Activated naive CD8-positive, alpha-beta T cell treated with anti-CD3 and anti-CD28 coated beads for 36 hours (primary cell): ENCODE results near the gene ARAP1. TPM values are rescaled to one million over a fixed set of nuclear protein-coding genes. Genes with fewer than 3 reads are reported as not detected.

Experiments
- DNase-seq: peaks from one replicate; pipeline ENCODE4 v3.0.0; 2021
- H3K27ac Mint-ChIP-seq: one replicate; pipeline ENCODE4 v1.8.0; 2022; ENCODE audit warnings: mild to moderate bottlenecking, moderate library complexity, mixed read lengths
- H3K27me3 Mint-ChIP-seq: one replicate; pipeline ENCODE4 v1.8.0; 2022; ENCODE audit warnings: mild to moderate bottlenecking, mixed read lengths
- H3K36me3 Mint-ChIP-seq: one replicate; pipeline ENCODE4 v1.8.0; 2021; ENCODE audit warnings: mild to moderate bottlenecking, mixed read lengths
- H3K4me1 Mint-ChIP-seq: one replicate; pipeline ENCODE4 v1.8.0; 2021; ENCODE audit warnings: mixed read lengths
- H3K4me3 Mint-ChIP-seq: one replicate; pipeline ENCODE4 v1.8.0; 2022; ENCODE audit warnings: mild to moderate bottlenecking, moderate library complexity, mixed read lengths
- H3K9me3 Mint-ChIP-seq: one replicate; pipeline ENCODE4 v1.8.0; 2022; ENCODE audit warnings: mixed read lengths
- total RNA-seq, 2 experiments: library from RNA; stranded (reverse); gene quantifications; one replicate each; pipeline ENCODE4 v1.2.3, GENCODE V29; 2021

Gene ARAP1
- total RNA-seq, 2 experiments from 2014 or later: 49.3 to 52.3 TPM

DNA sequence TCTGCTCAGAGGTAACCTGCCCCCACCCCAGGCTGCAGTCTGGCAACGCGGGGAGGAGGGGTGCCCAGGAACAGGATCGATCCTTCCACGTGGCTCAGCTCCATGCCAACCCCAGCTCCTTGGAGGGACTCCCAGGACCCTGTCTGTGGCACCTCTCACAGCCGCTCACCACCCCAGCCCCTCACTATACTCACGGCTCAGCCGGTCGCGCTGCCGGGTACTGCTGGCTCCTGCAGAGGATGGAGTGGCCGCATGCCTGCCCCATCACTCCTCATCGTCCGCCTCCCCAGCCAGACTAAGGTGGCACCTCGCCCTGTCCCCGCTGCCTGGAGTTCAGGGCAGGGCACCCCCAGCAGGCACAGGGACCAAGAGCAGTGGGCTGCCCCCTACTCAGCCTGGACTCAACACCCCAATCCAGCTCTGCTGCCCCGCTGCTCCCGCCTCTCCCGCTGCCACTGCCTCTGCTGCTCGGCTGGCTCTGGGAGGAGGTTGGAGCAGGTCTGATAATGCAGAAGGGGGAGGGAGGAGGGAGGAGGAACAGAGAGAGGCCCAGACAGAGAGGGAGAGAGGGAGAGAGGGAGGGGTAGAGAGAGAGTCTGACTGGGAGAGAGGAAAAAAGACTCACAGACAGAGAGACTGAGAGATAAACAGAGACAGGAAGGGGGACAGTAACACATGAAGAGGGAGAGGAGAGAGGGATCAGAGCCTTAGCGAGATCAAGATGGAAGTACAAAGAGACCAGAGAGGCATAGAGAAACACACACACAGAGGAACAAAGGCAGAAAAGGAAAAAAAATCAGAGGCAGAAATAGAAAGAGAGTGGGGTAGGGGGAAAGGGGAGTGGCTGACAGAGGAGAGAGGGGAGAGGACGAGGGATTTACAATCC lies 78.0 kb downstream of the ARAP1 start, which contains the start of gene PDE2A:
Gene PDE2A (minus strand): TSS at position 480 of the 886 bp plus-strand sequence. CDS start 215 bp downstream, at position 265.
- no peak for DNase-seq
- no peak within 1 kb of the TSS for H3K27ac Mint-ChIP-seq
- no peak within 1 kb of the TSS for H3K4me3 Mint-ChIP-seq
- peaks cover 80% of the 10 kb centered on the region for H3K27me3 Mint-ChIP-seq
- H3K36me3 Mint-ChIP-seq: no peaks in the 10 kb centered on the region
- no peaks in the 10 kb centered on the region for H3K9me3 Mint-ChIP-seq
- peaks cover 4% of the 10 kb centered on the region for H3K4me1 Mint-ChIP-seq

DNA sequence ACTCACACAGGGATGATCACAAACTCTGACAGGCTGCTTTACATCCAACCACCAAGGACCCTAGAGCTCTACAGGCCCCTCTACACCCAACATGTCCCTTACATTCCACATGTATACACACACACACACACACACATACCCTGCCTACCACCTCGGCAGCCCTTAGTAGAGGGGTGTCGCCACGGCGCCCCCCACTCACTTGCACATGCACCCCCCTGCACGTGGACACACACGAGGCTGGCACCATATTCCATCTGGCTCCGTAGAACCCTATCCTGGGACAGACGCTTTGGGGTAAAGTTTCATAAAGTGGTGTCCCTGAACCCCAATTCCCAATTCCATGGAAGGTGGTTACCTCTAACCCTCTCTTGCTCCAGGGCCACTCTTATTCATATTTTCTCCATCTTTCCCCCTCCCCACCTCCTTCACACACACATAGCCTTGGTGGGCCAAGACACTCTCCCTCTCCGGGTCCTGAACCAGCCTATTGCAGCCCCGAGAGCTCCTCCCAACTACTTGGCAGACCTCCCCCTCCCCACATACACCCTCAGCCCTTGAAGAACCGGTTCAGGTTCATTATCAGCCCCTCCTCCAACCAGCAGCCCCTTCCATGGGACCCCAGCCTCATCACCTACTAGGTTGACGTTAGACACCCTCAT lies 78.8 kb downstream of the ARAP1 start:
- Mint-ChIP-seq H3K27ac (no peak overlapping the region), H3K9me3 (no peaks in the 10 kb centered on the region), H3K4me1 (peaks cover 8% of the 10 kb centered on the region), H3K4me3 (no peak overlapping the region), H3K27me3 (peaks cover 87% of the 10 kb centered on the region), H3K36me3 (no peaks in the 10 kb centered on the region)
- DNase-seq: no peak

DNA sequence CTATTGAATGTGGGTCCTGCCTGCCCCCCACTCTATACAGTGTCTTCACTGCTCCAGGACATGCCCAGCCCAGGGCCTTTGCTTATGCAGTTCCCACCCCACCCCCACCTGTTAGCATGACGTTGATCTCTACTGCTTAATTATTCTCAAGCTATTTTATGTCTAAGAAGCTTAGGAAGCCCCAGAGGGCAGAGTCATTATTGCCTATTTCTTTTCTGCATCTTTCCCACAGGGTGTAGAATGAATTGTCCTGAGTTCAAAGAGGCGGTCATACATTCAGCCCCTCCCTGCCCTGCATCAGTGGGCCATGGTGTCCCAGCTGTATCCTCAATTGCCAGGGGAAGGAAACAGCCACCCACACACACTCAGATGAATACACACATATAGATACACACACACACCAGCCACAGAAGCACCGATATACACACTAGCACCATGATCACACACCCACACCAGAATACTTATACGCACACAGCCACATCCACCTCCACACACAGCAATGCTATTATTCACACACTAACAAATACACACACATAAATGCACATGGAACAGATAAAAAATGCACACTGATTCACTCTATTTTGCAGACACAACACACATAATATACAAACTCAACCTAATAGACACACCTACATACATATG lies 79.5 kb downstream of the ARAP1 start:
- H3K27me3 Mint-ChIP-seq: peaks cover 86% of the 10 kb centered on the region
- H3K36me3 Mint-ChIP-seq: no peaks in the 10 kb centered on the region

DNA sequence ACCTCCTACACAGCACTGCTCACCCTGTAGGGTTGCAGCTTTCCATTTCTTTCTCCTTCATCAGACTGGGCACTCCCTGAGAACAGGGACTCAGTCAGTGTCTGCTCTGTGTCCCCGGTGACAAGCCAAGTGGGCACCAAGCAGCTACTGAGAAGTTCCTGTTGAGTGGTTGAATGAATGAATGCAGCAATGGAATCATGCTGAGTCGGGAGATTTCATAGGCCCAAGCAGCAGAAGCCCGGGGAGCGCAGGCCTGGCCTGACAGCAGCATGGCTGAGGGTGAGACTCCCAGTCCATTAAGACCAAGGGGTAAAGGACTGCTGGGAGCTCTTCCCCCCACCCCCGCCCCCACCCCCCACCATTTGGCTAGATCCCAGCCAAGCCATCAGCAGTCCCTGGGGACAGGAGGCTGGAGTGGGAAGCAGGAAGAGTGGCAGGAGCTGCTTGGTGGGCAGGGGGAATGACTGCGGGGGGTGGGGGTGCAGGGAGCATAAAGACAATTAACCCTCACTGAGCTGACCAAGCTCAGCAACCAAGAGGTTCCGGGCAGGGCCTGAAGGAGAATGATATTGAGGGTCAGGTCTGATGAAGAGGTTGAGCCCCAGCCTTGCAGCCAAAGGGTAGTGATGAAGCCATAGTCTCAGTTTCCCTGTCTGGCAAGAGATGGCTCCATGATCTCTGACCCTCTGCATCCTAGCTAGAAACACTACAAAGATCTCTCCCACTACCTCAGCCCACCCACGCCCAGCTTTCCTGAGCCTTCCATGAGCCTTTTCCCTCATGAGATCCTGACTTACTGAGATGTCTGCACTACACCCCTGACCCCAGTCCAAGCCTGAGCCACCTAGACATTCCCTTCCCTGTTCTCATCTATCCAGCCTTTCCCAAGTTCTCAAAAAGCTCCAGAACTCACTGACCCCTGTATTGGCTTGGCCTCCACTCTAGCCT lies 80.8 kb downstream of the ARAP1 start:
- DNase-seq: no peak
- peaks cover 8% of the 10 kb centered on the region for H3K9me3 Mint-ChIP-seq
- no peak overlapping the region for H3K4me3 Mint-ChIP-seq
- peaks cover 4% of the 10 kb centered on the region for H3K4me1 Mint-ChIP-seq
- H3K27ac Mint-ChIP-seq: no peak overlapping the region
- peaks cover 89% of the 10 kb centered on the region for H3K27me3 Mint-ChIP-seq
- H3K36me3 Mint-ChIP-seq: peaks cover 8% of the 10 kb centered on the region

More for the DNA sequence above, 79.5 kb downstream of the ARAP1 start:
- H3K27ac Mint-ChIP-seq: no peak overlapping the region
- no peak for DNase-seq
- peaks cover 7% of the 10 kb centered on the region for H3K4me1 Mint-ChIP-seq
- H3K9me3 Mint-ChIP-seq: peaks cover under 1% of the 10 kb centered on the region
- no peak overlapping the region for H3K4me3 Mint-ChIP-seq

DNA sequence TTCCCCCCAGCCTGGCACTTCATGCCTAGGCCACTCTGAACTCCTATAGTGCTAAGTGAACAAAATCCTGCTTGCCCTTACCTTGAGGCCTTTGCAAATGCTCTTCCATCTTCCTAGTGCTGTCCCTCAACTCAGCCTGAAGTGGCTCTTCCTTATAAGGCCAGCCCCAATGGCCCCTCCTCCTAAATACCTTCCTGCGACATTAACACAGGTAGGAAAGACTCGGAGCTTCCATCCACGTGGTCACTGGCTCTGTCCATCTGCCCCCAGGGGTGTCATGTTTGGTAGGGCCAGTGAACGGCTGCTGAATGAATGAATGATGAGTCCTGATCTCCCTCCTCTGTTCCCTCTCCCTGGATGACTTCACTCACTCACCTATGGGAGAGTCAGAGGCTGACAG lies 82.2 kb downstream of the ARAP1 start:
- peaks cover 88% of the 10 kb centered on the region for H3K27me3 Mint-ChIP-seq
- peaks cover 8% of the 10 kb centered on the region for H3K36me3 Mint-ChIP-seq
- no peak for DNase-seq

DNA sequence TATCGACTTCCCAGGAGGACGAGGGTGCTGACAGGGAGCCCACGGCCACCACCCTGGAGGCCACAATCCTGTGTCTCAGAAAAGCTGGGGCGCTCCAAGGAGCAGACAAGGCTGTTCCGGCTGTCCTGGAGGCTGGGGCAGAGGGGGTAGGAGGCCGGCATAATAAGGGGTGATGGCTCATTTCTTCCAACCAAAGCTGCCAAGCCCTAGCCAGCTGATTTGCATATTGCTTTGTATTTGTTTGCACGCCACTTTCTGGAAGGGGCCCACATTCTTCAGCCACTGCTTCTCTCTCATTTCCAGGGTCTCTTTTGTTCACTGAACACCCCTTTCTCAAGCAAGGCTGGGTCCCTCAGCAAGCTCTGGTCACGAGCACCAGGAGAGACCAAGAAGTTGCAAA lies 82.7 kb downstream of the ARAP1 start:
- Mint-ChIP-seq H3K27ac (no peak overlapping the region), H3K4me1 (peaks cover 4% of the 10 kb centered on the region), H3K36me3 (peaks cover 8% of the 10 kb centered on the region), H3K27me3 (peaks cover 88% of the 10 kb centered on the region), H3K4me3 (no peak overlapping the region), H3K9me3 (peaks cover 8% of the 10 kb centered on the region)
- DNase-seq: no peak

More for the DNA sequence above, 82.2 kb downstream of the ARAP1 start:
- no peak overlapping the region for H3K4me3 Mint-ChIP-seq
- H3K9me3 Mint-ChIP-seq: peaks cover 8% of the 10 kb centered on the region
- H3K4me1 Mint-ChIP-seq: peaks cover 4% of the 10 kb centered on the region
- no peak overlapping the region for H3K27ac Mint-ChIP-seq

DNA sequence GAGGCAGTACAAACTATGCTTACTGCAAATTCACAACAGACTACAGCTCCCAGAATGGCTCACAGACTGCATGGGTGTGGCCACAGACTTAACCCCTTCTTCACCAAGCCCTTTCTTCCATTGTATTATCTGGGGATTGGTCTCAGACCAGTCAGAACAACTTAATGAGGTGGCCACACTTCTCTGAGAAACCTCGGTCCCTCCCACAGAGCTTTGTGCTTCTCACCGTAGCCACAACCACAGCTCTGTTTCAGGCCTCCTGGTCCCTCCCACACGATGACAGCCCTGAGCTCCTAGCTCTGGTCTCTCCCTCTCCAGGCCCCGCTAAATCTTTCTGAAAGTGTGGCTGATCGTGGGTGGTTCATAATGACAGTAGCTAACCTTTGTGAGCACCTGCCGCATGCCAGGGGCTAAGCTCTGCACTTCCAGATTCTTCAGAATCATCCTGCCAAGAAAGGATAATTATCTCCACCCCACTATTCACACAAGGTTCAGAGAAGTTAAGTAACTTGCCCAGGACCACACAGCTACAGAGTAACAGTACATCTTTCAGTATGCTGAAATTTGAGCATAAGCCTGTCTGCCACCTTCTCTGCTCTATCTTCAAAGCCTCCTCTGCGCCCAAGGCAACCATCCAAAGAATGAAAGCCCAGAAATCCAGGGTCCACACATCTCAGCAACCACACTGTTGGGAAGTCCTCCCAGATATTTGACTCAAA lies 83.4 kb downstream of the ARAP1 start:
- peaks cover 8% of the 10 kb centered on the region for H3K9me3 Mint-ChIP-seq
- H3K36me3 Mint-ChIP-seq: peaks cover 8% of the 10 kb centered on the region
- peak; percentile 81 for DNase-seq
- H3K4me3 Mint-ChIP-seq: no peak overlapping the region
- peak overlapping the region; percentile 36 for H3K27ac Mint-ChIP-seq
- peaks cover 81% of the 10 kb centered on the region for H3K27me3 Mint-ChIP-seq
- H3K4me1 Mint-ChIP-seq: peaks cover 4% of the 10 kb centered on the region

DNA sequence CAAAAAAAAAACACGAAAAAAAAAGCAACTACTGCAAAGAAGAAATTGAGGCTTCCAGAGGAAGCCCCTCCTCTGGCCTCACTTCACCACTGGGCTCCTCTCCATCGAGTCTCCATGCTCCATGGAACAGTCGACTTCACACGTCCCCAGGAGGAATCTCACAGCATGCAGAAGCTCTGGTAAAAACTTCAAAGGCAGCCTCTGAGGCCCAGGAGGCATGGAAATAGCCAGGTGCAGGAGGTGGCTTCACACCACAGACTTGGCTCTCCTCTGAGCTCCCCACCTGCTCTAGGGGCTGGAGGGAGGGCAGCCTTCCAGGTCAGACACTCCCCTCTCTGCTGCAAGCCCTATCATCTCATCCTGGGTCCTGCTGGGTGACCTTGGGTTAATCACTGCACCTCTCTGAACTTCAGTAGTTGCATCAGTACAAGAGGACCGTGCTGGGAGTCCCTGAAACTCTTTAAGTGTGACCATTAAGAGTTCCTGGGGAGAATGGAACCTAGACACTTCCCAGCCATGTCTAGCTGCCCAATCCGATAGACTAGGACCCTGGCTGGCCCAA lies 86.2 kb downstream of the ARAP1 start:
- peaks cover 4% of the 10 kb centered on the region for H3K4me1 Mint-ChIP-seq
- no peak overlapping the region for H3K4me3 Mint-ChIP-seq
- H3K9me3 Mint-ChIP-seq: peaks cover 8% of the 10 kb centered on the region
- peaks cover 56% of the 10 kb centered on the region for H3K27me3 Mint-ChIP-seq
- no peak overlapping the region for H3K27ac Mint-ChIP-seq
- H3K36me3 Mint-ChIP-seq: peaks cover 8% of the 10 kb centered on the region
- no peak for DNase-seq

DNA sequence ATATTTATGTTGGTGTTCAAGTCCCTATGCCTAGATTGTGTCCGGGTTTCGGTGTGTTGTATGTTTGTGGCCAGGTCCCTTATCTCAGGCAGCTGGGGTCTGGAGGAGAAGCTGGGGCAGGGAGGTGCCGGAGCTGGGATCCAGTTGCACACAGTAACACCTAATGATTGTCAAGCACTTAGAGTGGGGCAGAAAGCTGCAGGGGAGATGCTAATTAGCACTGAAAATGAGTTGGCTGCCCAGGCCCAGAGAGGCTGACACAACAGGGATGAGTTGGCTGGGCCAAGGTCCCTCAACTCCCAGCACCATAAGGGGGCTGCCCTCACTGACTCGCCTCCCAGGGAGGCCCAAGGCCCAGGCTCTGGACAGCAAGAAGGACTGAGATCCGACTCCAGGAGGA lies 90.2 kb downstream of the ARAP1 start:
- DNase-seq: no peak
- Mint-ChIP-seq H3K9me3 (peaks cover under 1% of the 10 kb centered on the region), H3K36me3 (peaks cover under 1% of the 10 kb centered on the region), H3K27ac (no peak overlapping the region), H3K27me3 (peaks cover 32% of the 10 kb centered on the region), H3K4me3 (no peak overlapping the region), H3K4me1 (no peaks in the 10 kb centered on the region)

DNA sequence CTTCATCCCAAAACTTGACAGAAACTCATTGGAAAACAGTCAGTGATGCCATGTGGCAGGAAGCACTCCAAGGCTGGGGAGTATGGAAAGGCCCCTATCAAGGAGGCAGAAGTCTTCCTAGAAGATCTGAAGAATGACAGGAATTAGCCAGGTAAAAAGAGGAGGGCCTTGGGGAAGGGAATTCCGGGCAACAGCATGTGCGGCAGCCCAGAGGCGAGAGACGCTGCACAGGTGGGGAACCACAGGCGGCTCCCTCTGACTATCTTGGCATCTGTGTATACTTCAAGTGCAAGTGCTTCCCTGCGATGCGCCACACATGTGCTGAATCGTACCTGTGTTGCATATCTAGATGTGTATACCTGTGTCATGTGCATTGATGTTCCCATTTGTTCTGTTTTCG lies 90.7 kb downstream of the ARAP1 start:
- H3K4me3 Mint-ChIP-seq: no peak overlapping the region
- no peaks in the 10 kb centered on the region for H3K36me3 Mint-ChIP-seq
- H3K9me3 Mint-ChIP-seq: no peaks in the 10 kb centered on the region
- DNase-seq: no peak
- H3K27ac Mint-ChIP-seq: no peak overlapping the region
- no peaks in the 10 kb centered on the region for H3K4me1 Mint-ChIP-seq
- peaks cover 26% of the 10 kb centered on the region for H3K27me3 Mint-ChIP-seq

DNA sequence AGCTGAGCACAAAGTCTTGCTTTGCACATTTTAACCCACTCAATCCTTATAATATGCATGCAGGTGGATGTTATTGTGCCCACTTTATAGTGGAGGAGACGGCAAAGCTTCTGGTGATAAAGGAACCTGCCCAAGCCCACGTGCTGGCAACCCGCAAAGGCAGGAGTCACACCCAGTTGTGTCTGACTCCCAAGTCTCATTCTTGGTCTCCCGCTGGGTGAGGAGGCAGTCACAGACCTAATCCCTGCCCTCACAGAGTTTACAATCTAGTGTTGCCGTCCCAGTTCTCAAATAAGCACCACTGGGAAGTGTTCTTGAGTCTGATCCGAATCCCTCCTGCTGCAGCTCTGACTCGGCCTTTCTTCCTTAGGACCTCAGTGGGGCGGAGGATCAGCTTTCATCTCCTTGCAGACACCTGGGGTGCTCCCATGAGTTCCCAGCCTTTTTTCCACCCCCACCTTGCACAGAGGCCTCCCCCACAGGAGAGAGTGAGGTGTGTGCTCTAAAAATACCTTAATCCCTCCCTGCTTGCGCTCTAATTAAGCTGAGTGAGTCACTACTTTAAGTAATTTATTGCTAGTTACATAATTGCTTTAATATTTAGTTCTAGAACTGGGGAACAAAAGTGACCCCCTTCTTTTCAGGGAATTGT lies 93.1 kb downstream of the ARAP1 start:
- no peak overlapping the region for H3K27ac Mint-ChIP-seq
- no peaks in the 10 kb centered on the region for H3K9me3 Mint-ChIP-seq
- no peaks in the 10 kb centered on the region for H3K4me1 Mint-ChIP-seq
- no peak for DNase-seq
- no peak overlapping the region for H3K4me3 Mint-ChIP-seq
- peaks cover 7% of the 10 kb centered on the region for H3K27me3 Mint-ChIP-seq
- H3K36me3 Mint-ChIP-seq: no peaks in the 10 kb centered on the region

DNA sequence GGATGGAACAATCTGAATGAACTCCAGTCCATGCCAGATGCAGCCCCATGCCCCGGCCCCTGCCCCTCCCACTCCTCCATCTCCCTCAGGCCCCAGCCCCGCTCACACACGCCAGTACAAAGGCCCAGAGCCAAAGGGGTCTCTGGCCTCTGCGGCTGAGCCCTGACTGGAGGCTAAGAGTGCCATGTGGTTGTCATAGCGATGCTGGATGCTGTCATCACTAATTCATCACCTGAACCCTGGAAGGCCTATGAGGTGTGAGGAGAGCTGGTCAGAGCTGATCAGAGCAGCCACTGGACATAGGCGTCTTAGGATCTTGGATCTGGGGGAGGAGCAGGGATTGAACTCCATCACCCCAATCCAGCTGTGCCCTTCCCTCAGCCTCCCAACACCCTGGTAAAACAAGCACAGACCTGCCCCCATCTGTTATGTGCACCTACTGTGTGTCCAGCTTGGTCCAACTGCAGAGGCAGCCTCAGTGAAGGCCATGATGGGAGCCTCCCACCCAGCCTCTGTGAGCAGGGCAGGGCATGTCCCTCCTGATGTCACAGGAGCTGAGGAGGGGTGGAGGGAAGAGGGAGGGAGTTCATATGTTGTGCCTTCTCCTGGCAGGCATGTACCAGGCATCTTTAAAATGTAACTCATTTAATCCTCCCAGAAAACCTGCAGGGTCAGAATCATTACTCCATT lies 94.7 kb downstream of the ARAP1 start:
- Mint-ChIP-seq H3K9me3 (no peaks in the 10 kb centered on the region), H3K27me3 (peaks cover 7% of the 10 kb centered on the region), H3K4me3 (no peak overlapping the region), H3K36me3 (no peaks in the 10 kb centered on the region), H3K27ac (no peak overlapping the region), H3K4me1 (no peaks in the 10 kb centered on the region)
- no peak for DNase-seq
